SIG-M5 (cell line): ENCODE results near the gene RMRP.

Source experiments
- DNase-seq: peaks from one replicate; lab custom pipeline; 2025; lab: John Stamatoyannopoulos, UW

RMRP gene

DNA sequence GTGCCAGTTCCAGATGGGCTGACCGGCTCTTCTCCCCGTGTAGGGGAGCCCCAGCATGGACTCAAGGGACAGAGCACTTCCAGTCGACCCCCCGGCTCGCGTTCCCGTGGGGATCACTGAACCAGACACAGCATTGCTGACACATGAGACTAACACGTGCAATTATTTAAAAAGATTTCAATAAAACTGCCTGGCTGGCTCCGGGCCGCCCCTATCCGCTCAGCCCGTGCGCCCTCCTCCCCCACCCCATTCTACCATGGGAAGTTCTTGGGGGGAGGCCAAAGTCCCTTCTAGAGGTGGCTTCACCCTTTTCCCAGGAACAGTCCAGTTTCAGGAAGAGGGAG lies 48.0 kb downstream of the RMRP start:
- DNase-seq: no peak

GRCh38 chr9:35609001-35609819 lies 48.6 kb downstream of the RMRP start:
- DNase-seq: no peak

GRCh38 chr9:35608221-35608620 lies 49.6 kb downstream of the RMRP start:
- no peak for DNase-seq
